Left lobe of liver (tissue), 2 donors: Measurements from ENCODE around the gene RAB31. TPM values are rescaled to one million over a fixed set of nuclear protein-coding genes. Genes with fewer than 3 reads are reported as not detected.

Experiments
- ATAC-seq: fragments of 200-7000 bp; cut with Tn5 transposase; one replicate; pipeline ENCODE4 v1.9.1; 2020; ENCODE audit warnings: mild to moderate bottlenecking, moderate library complexity
- DNase-seq: peaks from one replicate; pipeline ENCODE4 v3.0.0-alpha.2; 2020; ENCODE audit warnings: low spot score
- total RNA-seq: library from RNA; stranded (reverse); gene quantifications from one replicate; pipeline ENCODE4 v1.2.1, GENCODE V29; 2021
- donor health status: DM: no; HTN: no; CAD: no; lungs with moderate emphysema.
- donor health status: DM: no; HTN: yes; CAD: no.

RAB31 gene
- total RNA-seq, 1 donor from 2014 or later = 7.8 TPM

DNA sequence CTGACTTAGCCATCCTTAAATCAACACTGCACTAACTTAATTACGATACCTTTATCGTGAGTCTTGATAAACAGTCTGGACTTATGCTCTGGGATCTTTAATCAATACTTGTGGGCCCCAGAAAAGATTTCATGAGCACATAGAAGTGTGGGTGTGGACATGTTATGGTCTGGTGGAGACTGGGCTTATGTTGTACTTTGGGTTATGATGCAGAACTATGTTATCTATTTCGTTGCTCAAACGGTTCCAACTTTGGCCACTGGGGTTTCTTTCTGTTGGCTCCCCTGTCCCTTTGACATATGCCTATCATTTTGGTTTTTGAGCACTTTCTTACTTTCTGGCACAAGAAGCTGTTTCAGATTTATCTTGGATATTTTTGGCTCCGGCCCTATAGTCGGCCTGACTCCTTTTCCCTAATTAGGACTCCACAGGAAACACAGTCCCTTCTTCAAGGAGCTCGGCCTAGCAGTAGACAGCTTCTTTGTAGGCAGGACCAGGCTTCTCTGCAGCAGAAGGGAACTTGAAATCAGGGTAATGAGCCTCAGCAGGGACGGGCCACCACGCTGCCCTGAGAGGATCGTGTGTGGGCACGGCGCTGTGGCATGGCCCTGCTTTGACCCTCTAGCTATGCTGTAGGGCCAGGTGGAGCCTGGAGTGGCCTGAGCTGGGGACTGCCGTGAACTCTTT lies 123.1 kb downstream of the RAB31 start:
- ATAC-seq = peak; percentile 37
- DNase-seq = no peak

DNA sequence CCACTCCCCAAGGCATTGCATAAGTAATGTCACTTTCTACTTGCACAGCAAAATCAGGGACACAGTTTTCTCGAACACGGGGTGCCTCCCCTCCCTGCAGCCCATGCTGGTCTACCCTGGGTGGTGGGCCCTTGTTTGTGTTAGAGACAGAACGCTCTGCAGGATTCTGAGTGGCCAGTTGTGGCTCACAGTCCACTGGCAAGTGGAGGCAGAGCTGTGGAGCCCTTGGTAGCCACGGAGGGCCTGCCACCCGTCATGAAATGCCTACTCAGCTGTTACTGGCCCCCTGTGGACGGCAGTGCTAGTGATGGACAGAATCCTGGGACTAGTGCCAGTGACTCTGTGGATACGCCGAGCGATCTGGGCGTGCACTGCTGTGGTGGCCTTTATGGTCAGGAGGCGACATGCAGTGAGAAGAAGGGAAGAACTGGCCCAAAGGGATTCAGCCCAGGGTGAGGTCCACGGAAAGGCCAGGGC lies 123.7 kb downstream of the RAB31 start:
- DNase-seq (no peak), ATAC-seq (peak; percentile 9)

DNA sequence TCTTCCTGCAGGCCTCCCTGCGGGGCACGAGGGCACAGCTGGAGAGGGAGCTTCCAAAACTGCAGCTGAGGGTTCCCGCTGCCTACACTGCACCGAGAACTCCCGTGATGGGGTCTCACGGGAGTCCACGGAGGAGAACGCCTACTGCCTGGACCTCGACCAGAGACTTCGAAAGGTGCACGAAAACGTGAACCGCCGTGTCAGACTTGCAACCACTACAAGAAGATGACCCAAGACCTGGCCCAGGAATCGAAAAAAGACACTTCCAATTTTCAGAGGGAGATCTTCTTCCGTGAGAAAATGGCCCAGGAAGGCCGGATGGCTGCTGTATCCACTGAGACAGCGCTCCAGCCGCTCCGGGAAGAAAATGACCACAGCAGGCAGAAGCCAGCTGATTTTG lies 124.8 kb downstream of the RAB31 start:
- DNase-seq (no peak), ATAC-seq (no peak)

DNA sequence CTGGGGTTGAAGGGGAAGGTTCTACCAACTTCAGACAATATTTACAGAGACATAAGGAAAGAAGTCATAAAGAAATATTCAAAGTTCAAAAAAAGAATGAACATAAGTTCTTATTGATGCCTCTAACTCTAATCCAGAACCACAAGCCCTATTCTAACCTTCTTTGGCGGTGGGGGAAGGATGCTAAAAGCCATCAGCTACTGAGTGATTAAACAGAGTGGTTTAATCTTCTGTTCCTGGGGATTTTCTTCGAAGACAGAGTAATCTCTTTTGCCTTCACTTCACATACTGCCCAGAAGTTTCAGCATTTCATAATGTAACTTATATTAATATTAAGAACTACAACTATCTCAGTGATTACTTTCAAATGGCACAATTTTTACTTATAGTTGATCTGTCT lies 126.5 kb downstream of the RAB31 start:
- ATAC-seq (no peak), DNase-seq (no peak)

DNA sequence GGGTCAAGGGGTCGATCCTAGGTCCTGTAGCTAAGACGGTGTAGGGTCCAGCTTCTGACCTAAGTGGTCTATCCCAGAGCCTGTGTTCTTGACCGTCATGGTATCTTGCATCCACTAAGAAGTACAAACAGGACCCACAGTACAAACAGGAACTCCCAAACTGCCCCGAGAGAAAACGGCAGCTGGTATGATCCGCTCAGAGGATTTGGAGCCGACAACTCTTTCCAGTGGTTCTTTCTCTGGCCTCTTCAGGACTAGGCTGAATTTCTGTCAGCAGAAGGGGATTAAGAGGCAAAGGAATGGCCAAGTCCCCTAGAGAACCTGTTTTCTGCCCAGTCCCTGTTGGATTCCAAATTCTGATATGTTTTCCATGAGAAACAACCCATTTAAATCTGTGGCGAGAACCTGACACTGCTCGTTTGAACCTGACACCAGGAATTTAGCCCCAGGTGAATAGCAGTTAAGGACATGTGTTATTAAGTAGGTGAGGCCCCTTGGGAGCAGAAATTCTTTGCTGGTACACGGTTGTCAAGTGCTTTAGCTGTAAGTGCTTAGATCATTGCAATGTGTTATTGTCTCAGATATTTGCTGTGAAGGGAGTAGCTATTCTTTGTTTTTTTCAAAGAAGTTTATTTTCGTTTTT lies 127.1 kb downstream of the RAB31 start:
- ATAC-seq (no peak), DNase-seq (no peak)

DNA sequence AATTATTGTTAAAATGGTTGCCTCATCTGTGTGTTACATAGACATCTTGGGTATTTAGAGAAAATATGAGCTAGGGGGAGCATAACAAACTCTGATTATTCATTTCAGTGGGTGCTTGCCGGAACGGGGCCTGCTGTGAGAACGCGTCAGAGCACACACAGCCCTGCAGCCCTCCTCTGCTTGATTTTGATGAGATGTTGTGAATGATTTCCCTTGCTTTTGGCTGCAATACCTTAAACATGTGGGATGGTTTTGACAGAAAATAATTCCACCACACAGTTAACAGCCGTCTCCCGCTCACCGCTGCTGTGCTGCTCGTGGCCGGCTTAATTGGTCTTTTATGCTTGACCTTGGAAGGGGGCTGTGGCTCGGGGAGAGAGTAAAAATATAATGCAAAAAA lies 127.7 kb downstream of the RAB31 start:
- DNase-seq (no peak), ATAC-seq (no peak)

DNA sequence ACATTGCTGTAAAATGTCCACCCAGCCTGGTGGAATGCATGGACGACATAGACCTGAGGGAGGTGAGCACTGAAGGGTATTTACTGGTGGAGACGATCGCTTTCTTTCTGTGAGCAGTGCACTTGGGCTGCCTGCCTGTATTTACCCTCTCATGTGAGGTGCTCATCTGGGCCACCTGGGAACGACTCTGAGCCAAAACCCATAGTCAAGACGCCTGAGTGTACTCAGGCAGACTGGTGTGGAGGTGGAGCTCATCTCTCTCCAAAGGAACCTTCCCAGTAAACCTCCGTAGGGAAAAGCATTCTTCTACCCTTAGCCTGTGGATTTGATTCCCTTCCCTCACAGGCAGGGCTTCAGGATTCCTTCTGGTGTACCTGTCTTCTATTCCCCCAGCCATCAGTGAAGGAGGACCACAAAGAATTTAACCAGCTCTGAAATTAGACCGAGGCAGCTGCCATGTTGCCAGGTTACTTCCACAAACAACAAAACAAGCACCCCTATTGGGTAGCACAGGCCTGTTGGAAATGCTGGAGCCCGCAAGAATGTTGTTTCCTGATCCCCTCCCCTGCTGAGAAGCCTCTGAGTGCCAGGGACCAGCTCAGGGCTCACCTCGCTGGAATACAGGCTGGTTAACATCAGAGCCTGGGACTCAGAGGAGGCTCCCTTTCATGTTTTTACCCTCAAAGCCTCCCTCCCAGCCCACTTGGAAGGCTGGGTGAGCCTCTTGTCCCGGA lies 130.2 kb downstream of the RAB31 start:
- DNase-seq = no peak
- no peak for ATAC-seq

DNA sequence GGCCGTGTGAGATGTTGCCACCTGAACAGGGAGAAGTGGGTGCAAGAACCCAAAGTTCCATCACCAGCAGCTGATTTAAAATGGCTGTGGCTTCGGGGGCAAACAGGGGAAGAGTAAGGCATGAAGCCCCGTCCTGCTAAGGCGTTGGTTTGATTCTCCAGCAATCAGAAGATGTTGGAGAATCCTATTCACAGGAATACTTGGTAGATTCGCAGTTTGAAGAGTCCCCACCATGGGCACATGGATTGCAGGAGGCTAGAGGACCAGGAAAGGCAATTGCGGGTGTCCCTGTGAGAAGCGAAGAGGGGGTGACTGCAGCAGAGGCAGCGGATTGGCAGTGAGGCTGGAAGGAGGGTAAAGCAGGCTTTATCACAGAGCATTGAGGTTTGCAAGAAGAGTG lies 131.1 kb downstream of the RAB31 start:
- no peak for DNase-seq
- ATAC-seq = no peak

DNA sequence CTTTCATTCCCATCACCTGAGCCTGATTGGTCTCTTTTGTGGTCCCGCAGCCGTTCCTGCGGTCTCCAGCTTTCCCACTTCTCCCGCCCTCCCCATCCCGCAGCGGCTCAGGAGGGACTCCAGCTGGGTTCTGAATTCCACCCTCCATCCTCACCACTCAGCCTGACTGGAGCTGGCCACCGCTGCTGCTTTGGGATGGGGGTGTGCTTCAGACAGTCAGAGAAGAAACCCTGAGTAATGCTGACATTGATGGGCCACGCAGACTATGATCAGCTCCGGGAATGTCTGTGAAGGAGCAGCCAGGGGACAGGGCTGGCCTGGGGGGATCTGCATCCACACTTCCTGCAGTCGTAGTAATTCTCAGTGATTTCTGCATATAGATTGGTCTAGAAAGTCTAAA lies 131.8 kb downstream of the RAB31 start:
- DNase-seq (no peak), ATAC-seq (no peak)

DNA sequence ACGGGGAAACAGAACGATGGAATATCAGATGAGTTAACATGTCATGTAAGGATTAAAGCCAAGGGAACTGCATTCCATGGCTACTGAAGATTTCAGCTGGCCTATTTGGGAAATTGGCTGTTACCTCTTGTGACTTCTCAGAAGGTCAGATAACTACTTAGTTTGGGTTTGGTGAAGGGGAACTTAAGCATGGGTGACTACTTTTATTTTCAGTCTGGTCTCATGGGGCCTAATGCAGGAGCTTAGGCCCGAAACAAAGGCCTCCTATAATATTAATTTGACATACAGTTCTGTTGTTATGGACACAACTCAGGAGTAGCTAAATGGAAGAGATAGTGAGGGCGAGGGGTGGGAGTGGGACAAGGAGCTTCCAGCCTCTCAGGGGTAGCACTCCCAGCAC lies 133.7 kb downstream of the RAB31 start:
- no peak for ATAC-seq
- DNase-seq = no peak

DNA sequence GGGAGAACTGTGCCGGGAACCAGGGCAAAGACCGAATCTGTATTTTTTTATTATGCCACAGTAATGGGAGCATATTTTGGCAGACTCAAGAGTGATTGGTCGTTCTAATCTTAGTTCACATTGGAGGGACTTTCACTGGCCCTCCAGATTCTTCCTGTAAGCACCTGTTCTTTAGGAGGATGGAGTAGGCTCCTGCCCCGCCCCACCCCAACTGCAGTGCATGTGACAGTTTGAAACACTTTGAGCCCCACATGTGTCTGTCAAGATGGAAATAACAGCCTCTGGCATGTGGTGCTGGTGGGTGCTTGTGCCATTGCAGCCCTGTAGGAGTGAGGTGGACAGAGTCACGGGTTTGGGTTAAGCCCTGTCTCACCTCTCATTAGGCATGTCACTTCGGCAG lies 134.3 kb downstream of the RAB31 start:
- DNase-seq (no peak), ATAC-seq (no peak)

DNA sequence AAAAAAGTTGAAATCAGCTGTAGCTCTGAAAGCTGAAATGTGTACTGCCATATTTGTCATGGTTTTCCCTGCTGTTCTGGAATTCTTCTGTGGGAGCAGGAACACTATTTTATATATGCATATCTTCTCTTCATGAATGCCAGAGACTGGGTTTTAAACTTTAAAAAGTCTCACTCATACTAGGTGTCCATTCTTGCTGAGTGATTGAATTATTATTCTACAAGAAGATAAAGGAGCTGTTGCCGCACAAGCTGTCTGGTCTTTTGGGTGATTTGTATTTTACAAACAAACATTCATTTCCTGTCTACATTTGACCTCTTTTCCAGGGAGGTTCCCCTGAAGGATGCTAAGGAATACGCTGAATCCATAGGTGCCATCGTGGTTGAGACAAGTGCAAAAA lies 137.2 kb downstream of the RAB31 start:
- no peak for ATAC-seq
- DNase-seq = no peak

DNA sequence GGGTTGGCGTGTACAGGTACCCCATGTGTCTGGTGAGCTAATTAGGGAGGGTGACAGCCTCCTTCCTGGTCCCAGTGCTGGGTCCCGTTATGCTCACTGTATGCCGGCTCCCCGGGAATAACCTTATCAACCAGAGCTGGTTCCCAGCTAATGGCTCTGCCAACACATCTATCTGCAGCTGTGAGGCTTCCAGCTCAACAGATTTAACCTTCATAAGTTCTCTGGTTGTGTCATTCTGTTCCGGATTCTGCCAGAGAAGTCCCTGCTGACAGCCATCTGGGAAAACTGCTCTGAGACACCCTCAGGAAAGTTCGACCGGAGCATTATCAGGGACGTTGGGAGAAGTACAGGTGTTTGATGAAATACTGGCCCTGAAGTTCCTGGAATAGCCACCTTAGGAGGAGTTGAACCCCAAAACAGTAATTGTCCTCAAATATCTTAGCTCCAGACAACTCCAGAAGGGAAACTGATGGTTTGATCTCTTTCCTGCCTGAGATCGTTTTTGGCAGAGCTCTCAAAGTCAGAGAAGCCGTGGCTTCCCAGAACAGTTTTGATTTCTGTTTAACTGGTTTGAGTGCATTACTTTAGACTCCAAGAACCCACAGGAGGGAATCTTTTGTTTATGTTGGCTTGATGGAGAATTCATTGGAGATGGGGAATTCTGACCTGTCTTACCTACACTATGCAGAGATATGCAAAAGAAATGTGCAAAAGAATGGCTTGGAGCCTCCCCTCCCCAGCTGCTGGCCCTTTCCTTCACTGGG lies 138.2 kb downstream of the RAB31 start:
- ATAC-seq (no peak), DNase-seq (no peak)

DNA sequence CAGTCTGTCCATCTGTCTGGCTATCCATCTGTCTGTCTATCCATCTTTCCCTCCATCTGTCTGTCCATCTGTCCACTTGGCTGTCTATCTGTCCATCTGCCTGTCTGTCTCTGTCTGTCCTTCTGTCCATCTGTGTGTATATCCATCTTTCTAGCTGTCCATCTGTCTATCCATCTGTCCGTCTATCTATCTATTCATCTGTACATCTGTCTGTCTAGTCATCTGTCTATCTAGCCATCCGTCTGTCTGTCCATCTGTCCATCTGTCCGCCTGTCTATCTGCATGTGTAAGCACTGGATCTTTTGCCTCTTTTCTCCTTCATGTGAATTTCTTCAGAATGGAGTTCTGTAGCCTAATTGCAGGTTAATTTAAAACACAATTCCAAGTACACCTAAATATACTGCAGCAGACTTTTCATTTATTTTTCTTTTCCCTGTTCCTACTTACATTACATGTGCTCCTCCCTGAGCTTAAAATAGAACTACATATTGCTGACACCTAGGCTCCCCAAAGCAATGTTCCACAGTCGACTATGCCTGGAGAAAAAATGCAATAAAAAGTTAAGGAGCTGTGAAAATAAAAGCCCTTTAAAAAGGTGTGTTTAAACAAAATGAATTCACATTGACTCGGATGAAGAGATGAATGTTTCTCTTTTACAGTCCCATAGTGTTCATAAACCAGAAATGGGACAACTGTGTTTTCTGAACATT lies 140.2 kb downstream of the RAB31 start:
- no peak for ATAC-seq

DNA sequence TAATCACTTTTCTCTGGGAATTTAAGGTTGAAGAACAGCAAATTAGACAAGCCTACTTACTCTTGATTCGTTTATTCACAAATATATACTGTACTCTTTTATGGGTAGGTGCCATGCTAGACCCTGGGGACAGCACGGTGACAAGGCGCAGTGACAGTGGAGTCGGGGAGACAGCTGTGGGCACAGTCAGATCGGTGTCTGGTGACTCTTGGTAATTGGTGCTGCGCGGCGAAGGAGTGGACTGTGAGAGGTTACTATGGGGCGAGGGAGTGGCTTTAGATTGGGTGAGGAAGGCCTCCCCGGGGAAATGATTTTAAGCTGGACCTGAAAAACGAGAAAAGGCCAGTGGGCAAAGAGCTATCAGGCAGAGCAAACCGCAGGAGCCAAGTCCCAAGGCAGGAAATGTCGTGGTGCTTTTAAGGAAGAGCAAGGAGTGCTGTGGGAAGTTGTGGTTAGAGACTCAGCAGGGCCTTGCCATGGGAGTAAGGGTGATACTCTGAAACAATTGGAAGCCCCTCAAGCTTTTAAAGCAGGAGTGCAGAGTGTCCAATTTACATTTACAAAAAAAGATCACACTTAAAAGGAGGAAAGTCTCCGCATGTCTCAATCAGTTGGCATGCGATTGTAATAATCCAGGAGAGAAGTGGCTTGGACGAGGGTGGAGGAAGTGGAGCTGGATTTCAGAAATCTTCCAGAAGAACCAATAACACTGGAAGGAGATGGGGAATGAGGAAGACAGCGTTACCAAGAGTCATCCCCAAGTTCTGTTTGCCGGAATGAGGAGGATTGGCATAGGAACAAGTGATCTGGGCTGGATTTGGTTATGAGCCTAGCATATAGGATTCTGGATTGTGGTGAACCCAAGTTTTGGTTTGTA lies 141.5 kb downstream of the RAB31 start:
- ATAC-seq = peak; percentile 60
- no peak for DNase-seq

More for the DNA sequence above, 140.2 kb downstream of the RAB31 start:
- no peak for DNase-seq

DNA sequence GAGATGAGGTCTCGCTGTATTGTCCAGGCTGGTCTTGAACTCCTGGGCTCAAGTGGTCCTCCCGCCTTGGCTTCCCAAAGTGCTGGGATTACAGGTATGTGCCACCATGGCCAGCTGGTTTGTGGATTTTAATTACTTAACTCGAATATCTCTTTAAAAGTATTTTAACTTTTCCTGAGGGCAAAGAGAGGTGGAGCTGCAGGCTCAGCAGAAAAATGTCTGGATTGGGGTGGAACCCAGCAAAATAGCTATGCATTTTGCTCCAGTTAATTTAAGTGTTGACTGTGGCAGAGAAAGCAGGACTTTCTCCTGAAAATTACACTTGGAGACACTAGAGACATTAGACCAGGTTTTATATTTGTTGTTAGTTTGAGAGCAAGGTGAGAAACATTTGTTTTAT lies 142.2 kb downstream of the RAB31 start:
- no peak for DNase-seq
- no peak for ATAC-seq

DNA sequence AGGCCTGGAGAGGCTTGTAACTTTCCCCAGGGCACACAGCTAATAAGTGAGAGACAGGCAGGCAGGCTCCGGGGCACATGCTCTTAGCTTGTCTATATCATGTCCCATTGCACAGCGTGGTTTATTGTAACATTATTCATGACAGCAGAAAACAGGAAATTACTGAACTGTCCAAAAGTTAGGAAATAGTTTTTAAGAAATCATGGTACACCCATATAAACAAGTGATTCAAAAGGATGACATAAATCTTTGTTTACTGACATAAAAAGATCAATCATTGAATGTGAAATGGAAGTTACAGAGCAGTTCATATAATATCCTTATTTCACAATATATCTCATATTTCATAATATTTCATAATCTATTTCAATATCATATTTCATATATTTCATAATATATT lies 143.4 kb downstream of the RAB31 start:
- peak; percentile 21 for ATAC-seq
- no peak for DNase-seq

DNA sequence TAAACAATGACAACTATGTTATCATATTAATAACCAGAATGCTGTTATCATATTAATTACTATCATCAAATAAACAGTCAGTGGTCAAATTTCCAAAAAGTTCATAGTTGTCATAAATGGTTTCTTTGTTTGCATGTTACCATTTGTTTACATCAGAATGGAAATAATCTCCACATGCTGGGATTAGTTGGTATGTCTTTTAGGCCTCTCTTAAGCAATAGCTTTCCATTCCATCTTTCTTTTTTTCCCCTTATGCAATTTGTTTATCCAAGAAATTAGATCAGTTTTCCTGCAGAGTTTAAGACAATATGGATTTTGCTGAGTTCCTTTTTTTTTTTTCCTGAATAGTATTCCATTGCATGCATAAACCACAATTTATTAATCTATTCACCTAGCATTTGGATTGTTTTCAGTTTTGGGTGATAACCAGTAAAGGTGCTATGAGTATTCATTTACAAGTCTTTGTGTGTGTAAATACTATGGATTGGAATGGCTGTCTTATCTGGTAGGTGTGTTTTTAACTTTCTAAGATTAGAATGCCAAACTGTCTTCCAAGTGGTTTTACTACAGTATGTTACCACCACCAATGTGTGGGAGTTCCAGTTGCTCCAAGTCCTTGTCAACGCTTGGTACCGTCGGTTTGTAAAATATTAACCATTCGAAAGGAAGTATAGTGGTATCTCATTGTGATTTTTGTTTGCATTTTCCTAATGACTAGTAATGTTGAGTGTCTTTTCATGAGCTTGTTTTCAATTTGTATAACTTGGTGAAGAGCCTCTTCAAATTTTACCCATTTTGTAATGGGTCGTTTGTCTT lies 144.4 kb downstream of the RAB31 start:
- no peak for DNase-seq

More for the DNA sequence above, 144.4 kb downstream of the RAB31 start:
- ATAC-seq = no peak
